NCI-H2196 treated with DMSO at 0.1 percent for 48 hours (cell line): Measurements from ENCODE around the gene CTSL.

Source experiments
- DNase-seq: peaks from one replicate; lab custom pipeline; 2025; ENCODE audit not compliant: unreplicated experiment; lab: John Stamatoyannopoulos, UW

CTSL gene

DNA sequence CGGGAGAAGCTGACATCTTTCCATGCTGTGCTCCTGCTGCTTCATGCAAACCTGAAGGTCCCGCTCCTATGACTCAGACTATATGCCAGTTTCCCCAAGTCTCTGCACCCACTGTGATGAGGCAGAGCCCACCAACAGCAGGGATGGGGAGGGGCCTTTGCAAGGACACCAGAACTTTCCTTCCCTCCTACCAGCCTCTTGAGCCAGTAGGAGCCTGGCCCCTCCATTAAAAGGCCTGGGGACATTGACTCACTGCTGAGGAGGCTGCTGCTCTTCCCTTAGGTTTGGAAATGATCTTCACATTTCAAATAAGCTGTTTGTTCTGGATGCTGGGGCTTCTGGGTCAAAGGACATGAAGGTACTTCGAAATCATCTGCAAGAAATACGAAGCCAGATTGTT is 26.1 kb upstream of the CTSL start:
- DNase-seq, result no peak

- no peak for DNase-seq
Observed at GRCh38 chr9:87701491-87701890, 24.4 kb upstream of the CTSL start.

DNA sequence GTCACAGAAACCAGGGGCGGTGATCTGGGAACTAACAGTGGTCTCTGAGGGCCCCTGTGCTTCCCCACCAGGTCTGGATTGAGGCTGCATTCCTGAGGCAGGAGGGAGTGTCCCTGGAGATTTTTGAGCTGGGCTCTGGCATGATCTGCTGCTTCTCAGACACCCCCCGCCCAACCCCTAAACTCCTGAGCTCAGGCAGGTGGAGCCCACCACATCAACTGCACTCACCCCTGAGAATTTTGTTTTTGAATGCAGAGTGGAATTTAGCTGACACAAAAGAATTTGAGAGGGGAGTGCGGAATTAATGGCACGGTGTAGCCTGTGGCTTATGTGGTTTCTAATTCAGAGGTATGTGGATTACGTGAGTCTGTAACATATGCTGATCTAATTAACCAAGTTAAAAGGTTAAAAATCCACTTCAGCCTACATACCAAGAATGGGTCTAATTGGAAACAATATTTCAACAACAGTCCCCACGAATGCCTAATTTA is 23.9 kb upstream of the CTSL start:
- DNase-seq, result no peak

DNA sequence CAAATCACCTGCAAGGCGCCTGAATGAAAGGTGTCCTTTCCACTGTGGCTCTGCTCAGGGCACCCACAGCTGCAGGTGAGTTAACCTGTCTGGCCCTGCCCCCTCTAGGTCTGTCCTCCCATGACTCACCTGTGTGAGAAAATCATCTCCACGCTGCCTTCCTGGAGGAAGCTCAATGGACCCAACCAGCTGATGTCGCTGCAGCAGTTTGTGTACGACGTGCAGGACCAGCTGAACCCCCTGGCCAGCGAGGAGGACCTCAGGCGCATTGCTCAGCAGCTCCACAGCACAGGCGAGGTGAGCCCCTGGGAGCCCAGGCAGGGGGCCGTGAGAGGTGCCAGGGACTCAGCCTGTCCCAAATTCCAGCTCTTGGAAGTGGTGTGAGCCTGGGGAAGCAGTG is 23.0 kb upstream of the CTSL start:
- no peak for DNase-seq

- no peak for DNase-seq
Observed at GRCh38 chr9:87703636-87704276, 22.2 kb upstream of the CTSL start.

DNA sequence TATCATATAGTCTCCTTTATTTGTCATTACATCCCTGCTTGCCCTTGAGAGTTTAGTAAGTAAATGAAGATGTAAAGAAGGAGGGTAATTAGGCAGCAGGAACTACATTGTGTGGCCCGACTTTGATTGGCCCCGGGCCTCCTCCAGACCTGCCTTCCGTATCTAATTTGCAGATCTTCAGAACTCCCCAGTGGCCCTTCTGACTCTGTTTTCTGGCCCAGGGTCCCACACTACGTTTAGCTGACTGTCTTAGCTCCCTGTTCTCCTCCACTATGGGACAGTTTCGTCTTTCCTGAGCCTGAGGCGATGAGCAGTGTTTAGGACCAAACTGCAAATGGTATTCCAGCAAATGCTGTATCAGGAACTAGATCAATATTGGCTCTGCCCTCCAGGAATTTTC is 21.6 kb upstream of the CTSL start:
- no peak for DNase-seq

- DNase-seq, result no peak
Observed at GRCh38 chr9:87706066-87706739, 19.7 kb upstream of the CTSL start.

- no peak for DNase-seq
Observed at GRCh38 chr9:87707805-87708506, 18.0 kb upstream of the CTSL start.

DNA sequence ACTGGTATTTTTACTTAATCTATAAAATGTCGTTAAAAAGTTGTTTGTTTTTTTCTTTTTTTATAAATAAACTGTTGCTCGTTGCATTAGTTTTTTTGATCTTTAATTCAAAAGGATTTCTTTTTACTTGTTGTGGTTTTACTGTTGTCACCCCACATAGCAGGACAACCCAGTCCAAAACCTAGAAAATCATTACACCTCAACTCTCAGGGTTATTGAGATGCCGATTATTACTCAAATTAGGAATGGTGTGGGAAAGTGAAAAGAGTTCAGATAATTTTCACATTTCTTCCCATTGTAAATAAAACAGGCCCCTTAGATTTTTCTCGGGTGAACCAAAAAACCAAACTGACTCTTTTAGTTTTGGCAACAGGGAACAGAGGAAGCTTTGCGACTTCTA is 17.4 kb upstream of the CTSL start:
- no peak for DNase-seq

GRCh38 chr9:87708986-87709728 is 16.8 kb upstream of the CTSL start:
- no peak for DNase-seq

DNA sequence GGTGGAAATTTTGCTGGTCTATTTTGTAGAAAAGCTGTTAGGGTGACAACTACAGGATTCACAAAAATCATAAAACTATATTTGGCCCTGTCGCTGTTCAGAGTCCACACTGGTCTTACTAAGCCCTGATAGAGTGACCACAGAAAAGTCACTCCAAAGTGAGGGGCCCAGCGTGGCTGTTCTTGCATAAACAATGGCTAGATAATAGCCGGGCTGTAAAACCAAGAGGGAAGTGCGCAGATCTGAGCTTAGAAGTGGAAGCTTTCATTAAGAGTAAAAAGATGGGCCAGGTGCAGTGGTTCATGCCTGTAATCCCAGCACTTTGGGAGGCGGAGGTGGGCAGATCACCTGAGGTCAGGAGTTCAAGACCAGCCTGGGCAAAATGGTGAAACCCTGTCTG is 15.5 kb upstream of the CTSL start:
- DNase-seq, result no peak

DNA sequence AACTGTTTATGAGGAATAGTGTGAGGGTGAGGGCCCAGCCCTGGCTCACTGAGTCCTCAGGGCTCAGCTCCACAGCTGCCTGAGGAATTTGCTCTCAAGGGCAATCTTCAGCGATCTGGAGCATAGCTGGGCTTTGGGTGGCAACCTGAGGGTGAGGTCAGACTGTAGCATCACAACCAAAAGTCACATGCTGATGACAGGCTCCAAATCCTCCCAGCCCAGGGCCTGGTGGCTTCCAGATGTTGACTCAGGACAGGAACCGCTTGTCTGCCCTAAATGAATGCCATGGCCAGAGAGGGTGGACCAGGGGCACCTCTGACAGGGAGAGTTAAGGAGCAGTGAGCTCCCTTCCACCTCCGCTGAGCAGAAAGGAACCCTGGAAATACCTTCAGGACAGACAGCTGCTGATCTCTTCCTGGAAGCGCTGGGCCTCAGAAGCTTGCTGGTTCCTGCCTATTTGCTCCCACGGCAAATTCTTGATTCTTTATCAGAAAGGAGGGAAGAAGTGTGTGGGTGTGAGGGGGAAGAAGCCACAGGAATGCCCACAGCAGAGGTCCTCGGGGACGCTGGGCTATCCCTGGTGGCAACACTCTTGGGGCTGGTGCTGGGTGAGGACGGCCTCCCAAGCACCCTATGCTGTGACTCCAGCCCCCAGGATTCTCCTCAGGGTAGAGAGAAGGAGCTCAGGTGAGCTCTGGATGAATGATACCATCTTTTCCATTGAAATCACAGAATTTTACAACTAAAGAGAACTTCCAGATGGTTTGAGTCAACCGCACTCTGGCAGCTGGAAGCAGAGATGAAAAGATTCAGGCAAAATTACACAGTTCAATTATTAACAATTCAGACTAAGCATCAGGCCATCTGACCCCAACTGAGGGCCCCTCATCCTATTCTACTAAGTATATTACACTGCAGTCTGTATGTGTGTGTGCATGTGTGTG is 13.8 kb upstream of the CTSL start:
- no peak for DNase-seq

- DNase-seq, result no peak
Observed at GRCh38 chr9:87712801-87713277, 13.1 kb upstream of the CTSL start.

DNA sequence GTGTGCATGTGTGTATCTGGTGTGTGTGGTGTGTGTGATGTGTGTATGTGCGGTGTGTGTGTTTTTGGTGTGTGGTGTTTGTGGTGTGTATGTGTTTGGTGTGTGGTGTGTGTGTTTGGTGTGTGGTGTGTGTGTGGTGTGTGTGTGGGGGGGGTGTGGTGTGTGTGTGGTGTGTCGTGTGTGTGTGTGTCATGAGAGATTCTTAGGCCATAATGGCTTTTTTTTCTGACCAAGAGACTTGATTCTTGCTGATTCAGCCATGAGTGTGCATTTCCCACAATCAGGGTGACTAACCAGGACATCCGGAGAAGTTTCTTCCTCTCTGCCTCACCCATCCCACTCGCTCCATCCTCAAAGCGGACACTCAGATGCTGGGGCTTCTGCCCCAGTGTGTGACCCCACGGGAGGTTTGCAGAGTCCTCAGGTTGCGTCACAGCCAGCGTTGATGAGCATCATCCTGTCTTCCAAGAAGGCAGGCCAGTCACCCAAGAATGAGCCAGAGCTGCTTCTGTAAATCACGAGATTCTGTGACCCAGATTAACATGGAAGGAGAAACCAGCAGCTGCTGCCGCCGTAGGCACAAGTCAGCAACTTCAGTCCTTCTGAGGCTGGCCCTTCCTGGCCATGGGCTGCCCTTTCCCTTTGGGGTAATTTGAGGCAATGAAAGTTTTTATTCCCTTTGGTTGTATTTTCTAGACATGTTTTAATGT is 12.5 kb upstream of the CTSL start:
- no peak for DNase-seq

DNA sequence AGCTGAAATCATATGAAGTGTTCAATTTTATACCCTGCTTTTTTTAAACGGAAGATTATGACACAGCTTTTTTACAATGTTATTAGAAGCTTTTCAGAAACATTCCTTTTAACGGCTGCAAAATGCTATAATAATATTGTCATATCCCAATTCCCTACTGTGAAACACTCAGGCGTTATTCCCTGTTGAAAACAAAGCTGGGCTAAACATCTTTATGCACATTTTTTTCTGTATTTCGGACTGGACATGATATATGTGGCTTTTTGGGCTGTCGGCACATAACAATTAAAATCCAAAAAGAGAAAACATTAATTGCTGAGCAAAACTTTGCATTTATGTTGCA is 12.0 kb upstream of the CTSL start:
- no peak for DNase-seq

- no peak for DNase-seq
Observed at GRCh38 chr9:87714819-87715218, 11.1 kb upstream of the CTSL start.

DNA sequence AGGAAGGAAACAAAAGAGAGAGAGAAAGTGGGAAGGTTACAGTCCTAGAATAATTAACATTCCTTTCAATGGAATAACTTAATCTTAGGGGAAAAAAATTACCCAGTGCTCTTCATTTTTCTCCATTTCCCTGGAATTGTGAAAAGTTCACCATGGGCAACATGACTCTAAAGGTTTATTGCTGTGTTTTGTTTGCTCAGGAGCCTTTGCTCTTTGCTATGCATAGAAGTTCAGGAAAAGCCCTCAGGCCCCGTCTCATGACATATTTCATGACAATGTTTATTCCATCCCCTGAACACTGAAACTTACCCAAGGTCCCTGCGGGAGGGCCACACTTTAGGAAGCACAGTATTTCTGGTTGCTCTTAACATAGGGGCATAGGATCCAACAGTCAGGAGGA is 9.8 kb upstream of the CTSL start:
- no peak for DNase-seq

- no peak for DNase-seq
Observed at GRCh38 chr9:87717456-87717855, 8.5 kb upstream of the CTSL start.

DNA sequence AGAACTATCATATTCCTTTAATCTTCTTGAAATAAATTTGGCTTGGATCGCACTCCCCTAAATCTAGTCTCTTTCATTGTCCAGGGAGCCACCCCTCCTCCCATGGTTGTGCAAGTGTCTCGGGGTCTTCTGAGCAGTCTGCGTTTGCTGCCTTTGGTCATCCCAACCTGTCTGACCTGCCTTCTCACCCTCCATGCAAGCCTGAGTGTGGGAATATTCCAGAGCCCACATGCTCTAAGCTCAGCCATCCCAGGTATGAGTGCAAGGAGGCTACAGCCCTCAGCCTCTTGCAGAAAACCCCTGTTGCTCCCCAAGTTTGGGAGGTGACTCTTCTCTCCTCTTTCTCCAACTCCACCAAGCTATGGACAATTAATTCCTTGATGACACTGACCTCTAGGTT is 7.7 kb upstream of the CTSL start:
- DNase-seq, result no peak
